Loucy (cell line): ENCODE results near the gene TP73.

Source experiments
- H2AFZ ChIP-seq: fragments of 200-600 bp; sonication (generic); 2 replicates; pipeline ENCODE4 v1.6.0; 2016; ENCODE audit warnings: antibody characterized with exemption, mild to moderate bottlenecking, low read length, moderate library complexity
- H3F3A ChIP-seq: fragments of 200-600 bp; 2 replicates; pipeline ENCODE4 v1.6.0; 2016; ENCODE audit warnings: antibody characterized with exemption, low read depth, mild to moderate bottlenecking
- H3K27me3 ChIP-seq: fragments of 200-600 bp; sonication (generic); 2 replicates; pipeline ENCODE4 v1.6.1; 2014; ENCODE audit warnings: low read length, mild to moderate bottlenecking; ENCODE audit not compliant: insufficient read depth, poor library complexity, severe bottlenecking
- H3K36me3 ChIP-seq: fragments of 200-600 bp; sonication (generic); 2 replicates; pipeline ENCODE4 v1.6.1; 2016; ENCODE audit warnings: low read length; ENCODE audit not compliant: insufficient read depth
- H3K4me1 ChIP-seq: fragments of 200-600 bp; sonication (generic); 2 replicates; pipeline ENCODE4 v1.5.1; 2014; ENCODE audit warnings: low read length, mild to moderate bottlenecking; ENCODE audit not compliant: insufficient read depth, poor library complexity, severe bottlenecking
- H3K4me2 ChIP-seq: fragments of 200-600 bp; sonication (generic); 2 replicates; pipeline ENCODE4 v1.6.0; 2014; ENCODE audit warnings: antibody characterized with exemption, low read length, low read depth, mild to moderate bottlenecking; ENCODE audit not compliant: poor library complexity, severe bottlenecking
- H3K4me3 ChIP-seq: fragments of 200-600 bp; sonication (generic); 2 replicates; pipeline ENCODE4 v1.5.1; 2014; ENCODE audit warnings: low read length, mild to moderate bottlenecking, mixed read lengths; ENCODE audit not compliant: poor library complexity, severe bottlenecking
- H3K79me2 ChIP-seq: fragments of 200-600 bp; sonication (generic); 2 replicates; pipeline ENCODE4 v1.6.1; 2014; ENCODE audit warnings: low read length; ENCODE audit not compliant: insufficient read depth
- H3K9ac ChIP-seq: fragments of 200-600 bp; sonication (generic); 2 replicates; pipeline ENCODE4 v1.6.0; 2014; ENCODE audit warnings: mild to moderate bottlenecking, low read depth, low read length, moderate library complexity; ENCODE audit not compliant: poor library complexity, severe bottlenecking
- H3K9me2 ChIP-seq: fragments of 200-600 bp; sonication (generic); replicated peaks from 2 replicates; pipeline ENCODE4 v1.6.1; 2016; ENCODE audit warnings: low read depth, low read length, mixed read lengths
- H3K9me3 ChIP-seq: fragments of 200-600 bp; sonication (generic); 2 replicates; pipeline ENCODE4 v1.6.1; 2014; ENCODE audit warnings: mild to moderate bottlenecking, antibody characterized with exemption, low read length, low read depth; ENCODE audit not compliant: insufficient read depth
- H4K20me1 ChIP-seq: fragments of 200-600 bp; sonication (generic); 2 replicates; pipeline ENCODE4 v1.6.0; 2014; ENCODE audit warnings: antibody characterized with exemption, low read length, mild to moderate bottlenecking; ENCODE audit not compliant: insufficient read depth, poor library complexity, severe bottlenecking
- CTCF ChIP-seq: fragments of 200-600 bp; sonication (generic); conservative IDR thresholded peaks from 2 replicates; pipeline ENCODE4 v1.5.1; 2014; ENCODE audit warnings: mild to moderate bottlenecking, antibody characterized with exemption, low read length
- EZH2phosphoT487 ChIP-seq: fragments of 200-600 bp; IDR thresholded peaks from 2 replicates; pipeline ENCODE4 v1.6.1; 2018; ENCODE audit warnings: antibody characterized with exemption, mild to moderate bottlenecking, moderate library complexity, borderline replicate concordance

The TP73 gene

GRCh38 chr1:3714814-3715213 is 62.5 kb downstream of the TP73 start:
- no peak overlapping the region for H3K4me2 ChIP-seq
- TF ChIP-seq EZH2phosphoT487 (no peak), CTCF (no peak)
- no peak overlapping the region for H3K9ac ChIP-seq
- H3K36me3 ChIP-seq: no peaks in the 10 kb centered on the region
- no peaks in the 10 kb centered on the region for H4K20me1 ChIP-seq
- H2AFZ ChIP-seq: no peak overlapping the region
- no peaks in the 10 kb centered on the region for H3K9me3 ChIP-seq
- H3F3A ChIP-seq: no peaks in the 10 kb centered on the region
- H3K27me3 ChIP-seq: no peaks in the 10 kb centered on the region
- H3K4me3 ChIP-seq: no peak overlapping the region
- H3K9me2 ChIP-seq: no peaks in the 10 kb centered on the region
- no peaks in the 10 kb centered on the region for H3K79me2 ChIP-seq
- peaks cover 19% of the 10 kb centered on the region for H3K4me1 ChIP-seq

DNA sequence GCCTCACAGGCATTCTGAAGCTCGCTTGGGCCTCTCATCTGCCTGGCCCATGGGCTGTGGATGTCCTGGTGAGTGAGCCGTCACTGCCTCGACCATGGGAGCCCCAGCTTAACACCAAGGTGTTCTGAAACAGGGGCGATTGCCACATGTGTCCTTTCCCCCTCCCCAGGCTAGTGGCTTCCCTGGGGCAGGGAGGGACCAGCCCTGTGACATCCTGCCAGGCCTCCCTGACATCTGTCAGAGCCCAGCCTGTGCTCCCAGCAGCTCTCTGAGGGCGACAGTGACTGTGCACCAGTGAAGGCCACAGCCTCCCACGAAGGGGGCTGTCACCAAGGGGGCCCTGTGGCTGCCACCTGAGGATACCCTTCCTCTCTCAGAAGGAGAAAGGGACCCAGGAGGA is 64.0 kb downstream of the TP73 start:
- H3F3A ChIP-seq: no peaks in the 10 kb centered on the region
- no peaks in the 10 kb centered on the region for H4K20me1 ChIP-seq
- no peak overlapping the region for H3K4me3 ChIP-seq
- H2AFZ ChIP-seq: no peak overlapping the region
- H3K27me3 ChIP-seq: no peaks in the 10 kb centered on the region
- H3K4me1 ChIP-seq: peaks cover 27% of the 10 kb centered on the region
- H3K9me2 ChIP-seq: no peaks in the 10 kb centered on the region
- H3K36me3 ChIP-seq: no peaks in the 10 kb centered on the region
- H3K9ac ChIP-seq: no peak overlapping the region
- H3K9me3 ChIP-seq: no peaks in the 10 kb centered on the region
- TF ChIP-seq CTCF (no peak), EZH2phosphoT487 (no peak)
- no peaks in the 10 kb centered on the region for H3K79me2 ChIP-seq
- no peak overlapping the region for H3K4me2 ChIP-seq

DNA sequence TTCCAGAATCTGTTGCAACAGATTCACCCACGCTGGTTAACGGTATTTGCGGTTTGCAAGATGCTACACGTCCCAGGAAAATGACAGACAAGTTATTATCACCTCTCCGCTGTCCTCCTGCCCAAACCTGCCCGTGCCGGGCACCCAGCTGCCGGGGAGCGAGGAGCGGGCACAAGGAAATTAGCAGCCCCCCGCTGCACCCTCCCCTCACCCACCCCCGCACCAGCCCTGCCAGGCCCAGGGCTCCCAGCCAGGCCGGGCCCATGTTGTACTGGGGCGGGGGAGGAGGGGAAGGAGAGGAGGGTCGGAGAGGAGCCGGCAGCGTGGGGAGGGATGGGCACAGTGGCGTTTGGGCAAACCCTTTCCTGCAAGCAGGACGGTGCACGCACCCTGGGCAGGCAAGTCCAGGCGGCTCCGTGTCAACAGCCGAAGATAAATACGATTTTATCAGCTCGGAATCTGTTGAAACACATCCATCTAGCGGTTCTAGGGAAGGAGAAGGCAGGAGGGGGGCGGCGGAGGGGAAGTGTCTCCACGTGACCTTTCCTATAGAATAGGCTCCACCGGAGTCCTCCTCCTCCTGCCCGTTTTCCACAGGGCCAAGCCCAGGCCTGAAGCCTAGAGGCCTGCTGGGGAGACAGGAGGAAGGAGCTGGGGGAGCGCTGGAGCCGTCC is 64.9 kb downstream of the TP73 start:
- no peak overlapping the region for H3K4me3 ChIP-seq
- H3F3A ChIP-seq: no peaks in the 10 kb centered on the region
- no peaks in the 10 kb centered on the region for H3K9me3 ChIP-seq
- TF ChIP-seq CTCF (no peak), EZH2phosphoT487 (no peak)
- no peak overlapping the region for H2AFZ ChIP-seq
- no peak overlapping the region for H3K9ac ChIP-seq
- H3K27me3 ChIP-seq: no peaks in the 10 kb centered on the region
- no peaks in the 10 kb centered on the region for H3K9me2 ChIP-seq
- H3K79me2 ChIP-seq: no peaks in the 10 kb centered on the region
- no peaks in the 10 kb centered on the region for H3K36me3 ChIP-seq
- no peak overlapping the region for H3K4me2 ChIP-seq
- peaks cover 27% of the 10 kb centered on the region for H3K4me1 ChIP-seq
- H4K20me1 ChIP-seq: no peaks in the 10 kb centered on the region
